Measurements from ENCODE around the gene PRM1.
"Not testable (repeated sequence)": the region's sequence is repeated elsewhere in the genome, so short reads cannot be mapped to it uniquely, and the experiment has no call there.

DNA sequence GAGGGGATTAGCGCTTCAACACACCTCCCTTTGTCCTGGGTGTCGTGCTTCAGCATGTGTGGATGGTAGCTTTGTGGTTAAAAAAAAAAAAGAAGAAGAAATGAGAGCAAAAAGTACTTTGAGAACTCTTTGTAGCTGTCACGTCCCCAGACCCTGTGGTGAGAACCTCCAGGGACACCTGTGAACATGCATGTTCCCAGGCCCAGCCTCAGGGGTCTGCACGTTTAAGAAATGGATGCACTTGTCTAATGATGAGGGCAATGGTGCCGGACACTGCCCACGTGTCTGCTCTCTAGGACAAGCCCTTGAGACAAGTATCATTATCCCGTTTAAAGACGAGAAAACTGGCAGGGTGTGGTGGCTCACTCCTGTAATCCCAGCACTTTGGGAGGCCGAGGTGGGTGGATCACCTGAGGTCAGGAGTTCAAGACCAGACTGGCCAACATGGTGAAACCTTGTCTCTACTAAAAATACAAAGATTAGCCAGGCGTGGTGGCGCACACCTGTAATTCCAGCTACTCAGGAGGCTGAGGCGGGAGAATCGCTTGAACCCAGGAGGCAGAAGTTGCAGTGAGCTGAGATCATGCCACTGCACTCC lies 17.9 kb upstream of the PRM1 start:
- TF ChIP-seq, protein P1, sequence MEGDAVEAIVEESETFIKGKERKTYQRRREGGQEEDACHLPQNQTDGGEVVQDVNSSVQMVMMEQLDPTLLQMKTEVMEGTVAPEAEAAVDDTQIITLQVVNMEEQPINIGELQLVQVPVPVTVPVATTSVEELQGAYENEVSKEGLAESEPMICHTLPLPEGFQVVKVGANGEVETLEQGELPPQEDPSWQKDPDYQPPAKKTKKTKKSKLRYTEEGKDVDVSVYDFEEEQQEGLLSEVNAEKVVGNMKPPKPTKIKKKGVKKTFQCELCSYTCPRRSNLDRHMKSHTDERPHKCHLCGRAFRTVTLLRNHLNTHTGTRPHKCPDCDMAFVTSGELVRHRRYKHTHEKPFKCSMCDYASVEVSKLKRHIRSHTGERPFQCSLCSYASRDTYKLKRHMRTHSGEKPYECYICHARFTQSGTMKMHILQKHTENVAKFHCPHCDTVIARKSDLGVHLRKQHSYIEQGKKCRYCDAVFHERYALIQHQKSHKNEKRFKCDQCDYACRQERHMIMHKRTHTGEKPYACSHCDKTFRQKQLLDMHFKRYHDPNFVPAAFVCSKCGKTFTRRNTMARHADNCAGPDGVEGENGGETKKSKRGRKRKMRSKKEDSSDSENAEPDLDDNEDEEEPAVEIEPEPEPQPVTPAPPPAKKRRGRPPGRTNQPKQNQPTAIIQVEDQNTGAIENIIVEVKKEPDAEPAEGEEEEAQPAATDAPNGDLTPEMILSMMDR (IDR thresholded peaks at IDR 0.05; ENCODE audit: insufficient read depth, low read depth, low read length): not testable (repeated sequence)
- not testable (repeated sequence) for TF ChIP-seq EZH2 (IDR thresholded peaks at IDR 0.05; ENCODE audit: insufficient read depth, low read length)

All from astrocyte (in vitro differentiated cells and primary cell).